K562 (cell line): Measurements from ENCODE around the gene RNU1-2. TPM values are rescaled to one million over a fixed set of nuclear protein-coding genes. Genes with fewer than 3 reads are reported as not detected.

Experiments used
- ATF1 ChIP-seq, 2 experiments: fragments of 450-650 bp in 1 of 2; IDR thresholded peaks; 2 replicates each; pipeline ENCODE4 v1.6.1; 2016; ENCODE audit warnings: missing compliant biosample characterization in 1 of 2, missing genetic modification characterization in 1 of 2
- GABPB1 ChIP-seq: sonication (generic); formaldehyde crosslinking; IDR thresholded peaks from 2 replicates; pipeline ENCODE4 v1.8.0; 2022; ENCODE audit warnings: mild to moderate bottlenecking, missing genetic modification reagents
- HMG20A ChIP-seq: fragments of 450-650 bp; formaldehyde crosslinking; conservative IDR thresholded peaks from 2 replicates; pipeline ENCODE4 v1.4.0; 2020; ENCODE audit warnings: mild to moderate bottlenecking, mixed read lengths
- HNRNPLL ChIP-seq: fragments of 200-400 bp; formaldehyde crosslinking; IDR thresholded peaks from 2 replicates; pipeline ENCODE4 v1.6.1; 2017; ENCODE audit warnings: low read length, low read depth, mild to moderate bottlenecking; ENCODE audit not compliant: poor library complexity, severe bottlenecking
- POLR2AphosphoS5 ChIP-seq: IDR thresholded peaks from 2 replicates; pipeline ENCODE4 v1.6.1; 2011; ENCODE audit warnings: mild to moderate bottlenecking, low read depth, low read length, moderate library complexity; ENCODE audit not compliant: control insufficient read depth, insufficient read depth
- RBM14 ChIP-seq: fragments of 200-400 bp; formaldehyde crosslinking; IDR thresholded peaks from 2 replicates; pipeline ENCODE4 v1.6.1; 2018; ENCODE audit warnings: low read depth, mild to moderate bottlenecking, low read length, moderate library complexity, borderline replicate concordance; ENCODE audit not compliant: insufficient read depth
- SIX5 ChIP-seq, 2 experiments: IDR thresholded peaks; 2 replicates each; pipeline ENCODE4 v1.6.1; 2011; ENCODE audit warnings: low read length in 2 of 2, borderline replicate concordance in 1 of 2, low read depth in 1 of 2, mild to moderate bottlenecking in 1 of 2, moderate library complexity in 1 of 2; ENCODE audit not compliant: insufficient read depth in 1 of 2
- SMAD3 ChIP-seq: fragments of 450-650 bp; formaldehyde crosslinking; conservative IDR thresholded peaks from 2 replicates; pipeline ENCODE4 v1.4.0; 2020; ENCODE audit warnings: mild to moderate bottlenecking
- SREBF2 ChIP-seq: sonication (generic); formaldehyde crosslinking; IDR thresholded peaks from 2 replicates; pipeline ENCODE4 v1.4.0; 2020; ENCODE audit warnings: mild to moderate bottlenecking, missing genetic modification reagents
- TARDBP ChIP-seq: fragments of 450-650 bp; IDR thresholded peaks from 2 replicates; pipeline ENCODE4 v1.6.1; 2016
- YY1 ChIP-seq, 3 experiments: IDR thresholded peaks; 2 replicates each; pipeline ENCODE4 v1.6.1; 2011; ENCODE audit warnings: low read length in 2 of 3, mild to moderate bottlenecking in 2 of 3, moderate library complexity in 2 of 3, borderline replicate concordance in 1 of 3, control low read depth in 1 of 3, low read depth in 1 of 3; ENCODE audit not compliant: insufficient read depth in 3 of 3, insufficient replicate concordance in 2 of 3, control insufficient read depth in 1 of 3, insufficient read length in 1 of 3; ENCODE audit errors: extremely low read depth in 1 of 3
- ZNF146 ChIP-seq: IDR thresholded peaks from one replicate; pipeline ENCODE4 v1.6.1; 2018; ENCODE audit warnings: missing compliant biosample characterization; ENCODE audit not compliant: unreplicated experiment
- ZNF184 ChIP-seq: sonication (generic); formaldehyde crosslinking; IDR thresholded peaks from 2 replicates; pipeline ENCODE4 v1.5.0; 2020; ENCODE audit warnings: missing genetic modification reagents
- polyA plus RNA-seq, 8 experiments: library from polyadenylated mRNA; depleted of rRNA in 4 of 8; stranded (reverse) in 5 of 8; unstranded in 3 of 8; fragments of >200 nt; fragmentation: Nextera tagmentation in 2 of 8; fragmentation: Illumina TruSeq in 1 of 8; extraction: Ambion mirVana in 2 of 8; extraction: Trizol in 1 of 8; gene quantifications; 2 replicates each; pipeline versions ENCODE4 v1.2.1 to v1.2.3, GENCODE V29; 2011 to 2014; ENCODE audit warnings: inconsistent platforms in 1 of 8, missing spikeins in 1 of 8
- total RNA-seq, 7 experiments: library from RNA; depleted of rRNA in 6 of 7; stranded (reverse); fragments of >200 nt in 6 of 7; fragmentation: Illumina TruSeq in 2 of 7; extraction: Trizol in 2 of 7; gene quantifications; 2 replicates each; pipeline versions ENCODE4 v1.2.1 to v1.2.3, GENCODE V29; 2011 to 2021; ENCODE audit warnings: low replicate concordance in 1 of 7
- TF ChIP-seq, protein P1 (sequence below): sonication (generic); formaldehyde crosslinking; IDR thresholded peaks from 2 replicates; pipeline ENCODE4 v1.8.1; 2022; ENCODE audit warnings: missing genetic modification reagents
- TF ChIP-seq, protein P2 (sequence below): fragments of 250-450 bp; sonication (Bioruptor Pico); IDR thresholded peaks from 2 replicates; pipeline ENCODE4 v1.4.0; 2020; ENCODE audit warnings: mild to moderate bottlenecking, moderate library complexity, borderline replicate concordance
- TF ChIP-seq, protein P3 (sequence below), 2 experiments: IDR thresholded peaks; 2 replicates each; pipeline ENCODE4 v1.6.1; 2011; ENCODE audit warnings: borderline replicate concordance in 1 of 2, control low read depth in 1 of 2, low read depth in 1 of 2, low read length in 1 of 2, mild to moderate bottlenecking in 1 of 2, mixed read lengths in 1 of 2, moderate library complexity in 1 of 2; ENCODE audit not compliant: insufficient read depth in 1 of 2, insufficient read length in 1 of 2, poor library complexity in 1 of 2, severe bottlenecking in 1 of 2; ENCODE audit errors: extremely low read depth in 1 of 2

The RNU1-2 gene
- total and polyA plus RNA-seq, 9 of the 15 experiments (the other 6 are each of a cell fraction or from before 2014, with no cell fraction given) = under 0.01 to 32,823 (median 2,538) TPM; not detected in 4

DNA sequence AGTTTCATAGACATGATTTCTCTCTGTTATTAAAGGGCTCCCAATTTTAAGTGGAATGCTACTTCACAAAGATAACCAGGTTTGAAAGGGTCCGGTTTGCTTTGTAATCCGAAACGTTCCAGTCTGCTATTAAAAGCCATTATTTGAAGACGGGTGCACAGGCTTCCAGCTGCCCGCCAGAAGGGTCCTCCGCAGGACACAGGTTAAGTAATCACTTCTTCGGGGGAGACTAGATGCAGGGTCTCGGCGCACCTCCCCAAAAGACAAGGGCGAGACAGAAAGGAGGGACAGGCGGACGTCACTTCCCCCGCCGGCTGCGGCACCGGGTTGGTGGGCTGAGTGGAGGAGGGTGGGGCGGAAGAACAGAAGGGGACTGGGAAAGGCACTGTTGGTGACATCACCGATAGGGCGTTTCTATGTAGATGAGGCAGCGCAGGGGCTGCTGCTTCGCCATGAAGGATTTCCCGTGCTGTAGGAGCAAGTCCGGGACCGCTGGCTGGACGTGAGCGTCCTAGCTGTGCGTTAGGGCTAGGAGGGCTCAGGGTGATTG is 8.9 kb downstream of the RNU1-2 start (continued):
- TF ChIP-seq ZNF184 (CRISPR knock-in tag) (no peak), GABPB1 (CRISPR knock-in tag) (peak; percentile 95), HNRNPLL (peak; percentile 63), SREBF2 (CRISPR knock-in tag) (no peak), TARDBP (peak; percentile 93; the same call in 1 of the 2 replicates), SIX5 (IDR thresholded peaks at IDR 0.05; ENCODE audit: borderline replicate concordance in 1 of 2, insufficient read depth in 1 of 2, low read depth in 1 of 2, low read length in 2 of 2) (no peak), YY1 (IDR thresholded peaks at IDR 0.05; ENCODE audit: borderline replicate concordance in 1 of 3, control insufficient read depth in 1 of 3, extremely low read depth in 1 of 3, insufficient read depth in 3 of 3, insufficient read length in 1 of 3, insufficient replicate concordance in 2 of 3, low read depth in 1 of 3, low read length in 2 of 3) (peak in 1 of 3 experiments; percentile 12), POLR2AphosphoS5 (peak; percentile 14), SMAD3 (CRISPR knock-in tag) (peak; percentile 78; the same call in 1 of the 2 replicates), HMG20A (CRISPR knock-in tag) (peak; percentile 39; the same call in 1 of the 2 replicates), ATF1 (CRISPR knock-in tag; IDR thresholded peaks at IDR 0.05) (peak; percentile 36; the same call in 1 of the 2 replicates), ATF1 (tag; IDR thresholded peaks at IDR 0.05) (peak; percentile 97), RBM14 (no peak), ZNF146 (no peak)
- TF ChIP-seq, protein P1, sequence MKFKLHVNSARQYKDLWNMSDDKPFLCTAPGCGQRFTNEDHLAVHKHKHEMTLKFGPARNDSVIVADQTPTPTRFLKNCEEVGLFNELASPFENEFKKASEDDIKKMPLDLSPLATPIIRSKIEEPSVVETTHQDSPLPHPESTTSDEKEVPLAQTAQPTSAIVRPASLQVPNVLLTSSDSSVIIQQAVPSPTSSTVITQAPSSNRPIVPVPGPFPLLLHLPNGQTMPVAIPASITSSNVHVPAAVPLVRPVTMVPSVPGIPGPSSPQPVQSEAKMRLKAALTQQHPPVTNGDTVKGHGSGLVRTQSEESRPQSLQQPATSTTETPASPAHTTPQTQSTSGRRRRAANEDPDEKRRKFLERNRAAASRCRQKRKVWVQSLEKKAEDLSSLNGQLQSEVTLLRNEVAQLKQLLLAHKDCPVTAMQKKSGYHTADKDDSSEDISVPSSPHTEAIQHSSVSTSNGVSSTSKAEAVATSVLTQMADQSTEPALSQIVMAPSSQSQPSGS (CRISPR knock-in tag) = peak; percentile 72; the same call in 1 of the 2 replicates
- TF ChIP-seq, protein P2, sequence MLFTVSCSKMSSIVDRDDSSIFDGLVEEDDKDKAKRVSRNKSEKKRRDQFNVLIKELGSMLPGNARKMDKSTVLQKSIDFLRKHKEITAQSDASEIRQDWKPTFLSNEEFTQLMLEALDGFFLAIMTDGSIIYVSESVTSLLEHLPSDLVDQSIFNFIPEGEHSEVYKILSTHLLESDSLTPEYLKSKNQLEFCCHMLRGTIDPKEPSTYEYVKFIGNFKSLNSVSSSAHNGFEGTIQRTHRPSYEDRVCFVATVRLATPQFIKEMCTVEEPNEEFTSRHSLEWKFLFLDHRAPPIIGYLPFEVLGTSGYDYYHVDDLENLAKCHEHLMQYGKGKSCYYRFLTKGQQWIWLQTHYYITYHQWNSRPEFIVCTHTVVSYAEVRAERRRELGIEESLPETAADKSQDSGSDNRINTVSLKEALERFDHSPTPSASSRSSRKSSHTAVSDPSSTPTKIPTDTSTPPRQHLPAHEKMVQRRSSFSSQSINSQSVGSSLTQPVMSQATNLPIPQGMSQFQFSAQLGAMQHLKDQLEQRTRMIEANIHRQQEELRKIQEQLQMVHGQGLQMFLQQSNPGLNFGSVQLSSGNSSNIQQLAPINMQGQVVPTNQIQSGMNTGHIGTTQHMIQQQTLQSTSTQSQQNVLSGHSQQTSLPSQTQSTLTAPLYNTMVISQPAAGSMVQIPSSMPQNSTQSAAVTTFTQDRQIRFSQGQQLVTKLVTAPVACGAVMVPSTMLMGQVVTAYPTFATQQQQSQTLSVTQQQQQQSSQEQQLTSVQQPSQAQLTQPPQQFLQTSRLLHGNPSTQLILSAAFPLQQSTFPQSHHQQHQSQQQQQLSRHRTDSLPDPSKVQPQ (CRISPR knock-in tag) = 0 out of 2 replicates have a peak, but pooled peaks have one; percentile 34
- TF ChIP-seq, protein P3, sequence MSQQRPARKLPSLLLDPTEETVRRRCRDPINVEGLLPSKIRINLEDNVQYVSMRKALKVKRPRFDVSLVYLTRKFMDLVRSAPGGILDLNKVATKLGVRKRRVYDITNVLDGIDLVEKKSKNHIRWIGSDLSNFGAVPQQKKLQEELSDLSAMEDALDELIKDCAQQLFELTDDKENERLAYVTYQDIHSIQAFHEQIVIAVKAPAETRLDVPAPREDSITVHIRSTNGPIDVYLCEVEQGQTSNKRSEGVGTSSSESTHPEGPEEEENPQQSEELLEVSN (IDR thresholded peaks at IDR 0.05; ENCODE audit: borderline replicate concordance in 1 of 2, extremely low read depth in 1 of 2, insufficient read depth in 1 of 2, insufficient read length in 1 of 2, low read depth in 1 of 2, low read length in 1 of 2, poor library complexity in 1 of 2, severe bottlenecking in 1 of 2) = peak; percentile 33 to 85
